KMS-11 (cell line): ENCODE results near the gene ZBED2.

Source experiments
- H2AFZ ChIP-seq: fragments of 200-600 bp; sonication (generic); 2 replicates; pipeline ENCODE4 v1.6.1; 2016; ENCODE audit warnings: antibody characterized with exemption, mixed run types, low read depth
- H3K27ac ChIP-seq: fragments of 200-600 bp; sonication (generic); 2 replicates; pipeline ENCODE4 v1.6.1; 2016; ENCODE audit warnings: mild to moderate bottlenecking, mixed run types
- H3K27me3 ChIP-seq: fragments of 200-600 bp; sonication (generic); 2 replicates; pipeline ENCODE4 v1.6.1; 2017; ENCODE audit warnings: mild to moderate bottlenecking, low read depth, mixed run types, moderate library complexity; ENCODE audit not compliant: insufficient read depth
- H3K36me3 ChIP-seq: fragments of 200-600 bp; sonication (generic); 2 replicates; pipeline ENCODE4 v1.6.1; 2017; ENCODE audit warnings: mild to moderate bottlenecking, mixed run types; ENCODE audit not compliant: insufficient read depth
- H3K4me1 ChIP-seq: fragments of 200-600 bp; sonication (generic); 2 replicates; pipeline ENCODE4 v1.6.1; 2016; ENCODE audit warnings: mild to moderate bottlenecking, low read depth, mixed run types; ENCODE audit not compliant: poor library complexity, severe bottlenecking
- H3K4me2 ChIP-seq: fragments of 200-600 bp; sonication (generic); 2 replicates; pipeline ENCODE4 v1.7.0; 2016; ENCODE audit warnings: mild to moderate bottlenecking, mixed run types
- H3K4me3 ChIP-seq: fragments of 200-600 bp; sonication (generic); IDR thresholded peaks from 2 replicates; pipeline ENCODE4 v1.6.1; 2017; ENCODE audit warnings: low read depth, low read length, mixed read lengths; ENCODE audit not compliant: insufficient read depth
- H3K79me2 ChIP-seq: fragments of 200-600 bp; sonication (generic); 2 replicates; pipeline ENCODE4 v1.6.1; 2016; ENCODE audit warnings: low read depth, mixed run types; ENCODE audit not compliant: insufficient read depth
- H3K9ac ChIP-seq: fragments of 200-600 bp; sonication (generic); 2 replicates; pipeline ENCODE4 v1.6.1; 2016; ENCODE audit warnings: mild to moderate bottlenecking, mixed run types
- H4K20me1 ChIP-seq: fragments of 200-600 bp; sonication (generic); 2 replicates; pipeline ENCODE4 v1.6.1; 2016; ENCODE audit warnings: mild to moderate bottlenecking, mixed run types; ENCODE audit not compliant: insufficient read depth
- TF ChIP-seq, protein P1 (sequence below): fragments of 200-600 bp; sonication (generic); conservative IDR thresholded peaks from 2 replicates; pipeline ENCODE4 v1.6.1; 2017; ENCODE audit warnings: low read depth, mild to moderate bottlenecking, antibody characterized with exemption, low read length, moderate library complexity, mixed read lengths

Gene ZBED2

GRCh38 chr3:111604119-111604518 is 9.0 kb upstream of the ZBED2 start:
- Histone ChIP-seq H3K4me2 (no peak overlapping the region), H3K27ac (no peak overlapping the region), H3K36me3 (no peaks in the 10 kb centered on the region), H3K27me3 (no peaks in the 10 kb centered on the region), H3K9ac (no peak overlapping the region), H2AFZ (no peak overlapping the region), H4K20me1 (no peaks in the 10 kb centered on the region), H3K79me2 (no peaks in the 10 kb centered on the region), H3K4me1 (no peaks in the 10 kb centered on the region), H3K4me3 (no peak overlapping the region)
- TF ChIP-seq, protein P1, sequence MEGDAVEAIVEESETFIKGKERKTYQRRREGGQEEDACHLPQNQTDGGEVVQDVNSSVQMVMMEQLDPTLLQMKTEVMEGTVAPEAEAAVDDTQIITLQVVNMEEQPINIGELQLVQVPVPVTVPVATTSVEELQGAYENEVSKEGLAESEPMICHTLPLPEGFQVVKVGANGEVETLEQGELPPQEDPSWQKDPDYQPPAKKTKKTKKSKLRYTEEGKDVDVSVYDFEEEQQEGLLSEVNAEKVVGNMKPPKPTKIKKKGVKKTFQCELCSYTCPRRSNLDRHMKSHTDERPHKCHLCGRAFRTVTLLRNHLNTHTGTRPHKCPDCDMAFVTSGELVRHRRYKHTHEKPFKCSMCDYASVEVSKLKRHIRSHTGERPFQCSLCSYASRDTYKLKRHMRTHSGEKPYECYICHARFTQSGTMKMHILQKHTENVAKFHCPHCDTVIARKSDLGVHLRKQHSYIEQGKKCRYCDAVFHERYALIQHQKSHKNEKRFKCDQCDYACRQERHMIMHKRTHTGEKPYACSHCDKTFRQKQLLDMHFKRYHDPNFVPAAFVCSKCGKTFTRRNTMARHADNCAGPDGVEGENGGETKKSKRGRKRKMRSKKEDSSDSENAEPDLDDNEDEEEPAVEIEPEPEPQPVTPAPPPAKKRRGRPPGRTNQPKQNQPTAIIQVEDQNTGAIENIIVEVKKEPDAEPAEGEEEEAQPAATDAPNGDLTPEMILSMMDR = no peak

GRCh38 chr3:111603679-111604078 is 8.5 kb upstream of the ZBED2 start:
- Histone ChIP-seq H3K36me3 (no peaks in the 10 kb centered on the region), H3K27me3 (no peaks in the 10 kb centered on the region)
- TF ChIP-seq, protein P1 = no peak

DNA sequence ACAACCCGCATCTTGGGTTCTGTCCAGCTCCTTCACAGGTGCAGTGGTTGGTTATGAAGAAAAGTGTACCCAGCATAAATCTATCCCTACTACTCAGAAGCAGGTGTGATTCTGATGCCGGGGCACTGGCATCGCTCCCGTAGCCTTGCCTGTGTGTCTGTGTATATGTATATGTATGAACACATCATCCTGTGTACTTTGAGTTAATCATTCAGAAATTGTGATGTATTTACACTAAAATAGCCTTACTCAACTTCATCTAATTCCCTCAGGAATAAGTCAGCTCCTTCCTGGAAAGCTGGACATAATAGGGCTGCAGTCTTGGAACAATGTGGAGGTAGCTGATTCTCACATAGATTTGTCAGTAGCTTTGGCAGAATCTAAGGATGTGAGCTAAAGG is 6.7 kb upstream of the ZBED2 start:
- Histone ChIP-seq H4K20me1 (no peaks in the 10 kb centered on the region), H3K79me2 (no peaks in the 10 kb centered on the region), H2AFZ (no peak overlapping the region), H3K36me3 (no peaks in the 10 kb centered on the region), H3K4me3 (no peak overlapping the region), H3K4me1 (no peaks in the 10 kb centered on the region), H3K27me3 (no peaks in the 10 kb centered on the region), H3K9ac (no peak overlapping the region), H3K27ac (no peak overlapping the region), H3K4me2 (no peak overlapping the region)
- TF ChIP-seq, protein P1 = no peak

More at GRCh38 chr3:111603679-111604078, 8.5 kb upstream of the ZBED2 start:
- H3K4me2 ChIP-seq = no peak overlapping the region
- no peaks in the 10 kb centered on the region for H3K79me2 ChIP-seq
- no peak overlapping the region for H3K9ac ChIP-seq
- H3K4me1 ChIP-seq = no peaks in the 10 kb centered on the region
- no peak overlapping the region for H3K4me3 ChIP-seq
- H4K20me1 ChIP-seq = no peaks in the 10 kb centered on the region
- H2AFZ ChIP-seq = no peak overlapping the region
- no peak overlapping the region for H3K27ac ChIP-seq

- Histone ChIP-seq H2AFZ (no peak overlapping the region), H3K9ac (no peak overlapping the region), H3K27me3 (no peaks in the 10 kb centered on the region), H3K79me2 (no peaks in the 10 kb centered on the region), H3K27ac (no peak overlapping the region), H3K36me3 (no peaks in the 10 kb centered on the region), H3K4me2 (no peak overlapping the region), H4K20me1 (no peaks in the 10 kb centered on the region), H3K4me3 (no peak overlapping the region), H3K4me1 (no peaks in the 10 kb centered on the region)
- TF ChIP-seq, protein P1 = no peak
These were observed 3.4 kb upstream of the ZBED2 start for GRCh38 chr3:111598552-111598951.

DNA sequence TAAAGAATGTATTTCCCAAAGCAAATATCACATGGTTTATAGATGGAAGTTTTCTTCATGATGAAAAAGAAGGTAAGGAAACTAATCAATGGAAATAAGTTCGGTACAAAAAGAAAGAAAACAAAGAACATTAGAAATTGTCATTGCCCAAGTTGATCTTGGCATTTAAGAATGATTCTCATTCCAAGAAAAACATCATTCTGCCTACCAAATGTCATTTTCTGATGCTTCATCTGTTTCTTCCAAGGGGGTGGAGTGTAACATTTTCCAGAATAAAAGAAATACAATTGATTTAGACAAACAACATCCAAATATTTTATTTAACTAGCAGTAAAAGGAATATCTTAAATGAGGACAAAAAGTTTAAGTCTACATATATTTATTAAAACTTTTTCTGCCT is 3.0 kb upstream of the ZBED2 start:
- H3K4me2 ChIP-seq = no peak overlapping the region
- H3K36me3 ChIP-seq = no peaks in the 10 kb centered on the region

More for the DNA sequence above, 3.0 kb upstream of the ZBED2 start:
- H3K4me3 ChIP-seq = no peak overlapping the region
- H4K20me1 ChIP-seq = no peaks in the 10 kb centered on the region
- H3K79me2 ChIP-seq = no peaks in the 10 kb centered on the region
- no peak overlapping the region for H2AFZ ChIP-seq
- H3K27ac ChIP-seq = no peak overlapping the region
- no peaks in the 10 kb centered on the region for H3K4me1 ChIP-seq
- H3K27me3 ChIP-seq = no peaks in the 10 kb centered on the region
- TF ChIP-seq, protein P1 = no peak
- H3K9ac ChIP-seq = no peak overlapping the region
